K562 treated with DMSO at 1 percent for 48 hours (cell line): ENCODE measurements around the gene ADD2. TPM values are rescaled to one million over a fixed set of nuclear protein-coding genes. Genes with fewer than 3 reads are reported as not detected.

Source experiments
- total RNA-seq: library from RNA; unstranded; fragments of 300-600 nt; gene quantifications from 2 replicates; pipeline ENCODE4 v1.2.3, GENCODE V29; 2022; ENCODE audit warnings: low replicate concordance; ENCODE audit errors: extremely low read depth

ADD2 gene
- total RNA-seq, result not detected in 2 replicates

DNA sequence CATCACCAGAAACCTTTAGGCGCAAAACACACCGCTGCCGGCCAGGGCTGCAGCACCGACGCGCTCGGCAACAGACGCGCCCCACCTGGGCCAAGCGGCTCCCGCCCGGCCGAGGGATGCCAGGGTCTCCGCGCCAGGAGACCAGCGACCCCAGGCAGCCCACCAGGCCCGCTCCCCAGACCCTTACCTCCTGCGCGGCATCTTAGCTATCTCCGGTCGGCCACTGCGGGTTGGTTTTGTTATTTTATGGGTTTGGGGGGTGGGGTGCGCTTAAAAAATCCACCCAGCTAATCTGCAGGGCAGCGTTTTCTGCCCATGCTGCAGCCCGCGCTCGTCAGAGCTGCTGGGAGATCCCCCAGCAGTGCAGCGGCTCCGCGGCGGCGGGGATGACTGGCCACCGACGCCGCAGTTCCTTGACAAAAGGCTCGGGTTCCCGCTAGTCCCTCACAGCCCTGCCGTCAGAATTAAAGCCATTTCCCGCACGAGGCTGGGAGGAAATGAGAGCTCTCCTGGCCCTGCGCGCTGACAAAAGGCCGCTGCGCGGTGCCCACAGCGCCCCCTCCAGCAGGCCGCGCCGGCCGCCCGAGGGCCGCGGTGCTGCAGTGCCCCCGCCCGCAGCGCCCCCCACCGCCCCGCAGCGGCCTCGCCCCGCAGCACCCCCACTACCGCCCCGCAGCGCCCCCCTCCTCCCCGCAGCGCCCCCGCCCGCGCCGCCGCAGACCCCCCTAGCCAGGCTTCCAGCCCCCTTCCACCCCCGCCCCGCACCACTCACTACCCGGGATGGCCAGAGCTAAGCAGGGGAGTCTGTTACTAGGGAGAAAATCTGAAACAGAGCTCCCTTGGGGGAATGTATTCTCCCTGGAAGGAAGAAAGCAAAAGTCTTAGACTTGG, at the start of gene ADD2:
ADD2 (minus strand) TSS at position 502 of the 891 bp plus-strand sequence. CDS start 61,792 bp downstream, outside the sequence.

DNA sequence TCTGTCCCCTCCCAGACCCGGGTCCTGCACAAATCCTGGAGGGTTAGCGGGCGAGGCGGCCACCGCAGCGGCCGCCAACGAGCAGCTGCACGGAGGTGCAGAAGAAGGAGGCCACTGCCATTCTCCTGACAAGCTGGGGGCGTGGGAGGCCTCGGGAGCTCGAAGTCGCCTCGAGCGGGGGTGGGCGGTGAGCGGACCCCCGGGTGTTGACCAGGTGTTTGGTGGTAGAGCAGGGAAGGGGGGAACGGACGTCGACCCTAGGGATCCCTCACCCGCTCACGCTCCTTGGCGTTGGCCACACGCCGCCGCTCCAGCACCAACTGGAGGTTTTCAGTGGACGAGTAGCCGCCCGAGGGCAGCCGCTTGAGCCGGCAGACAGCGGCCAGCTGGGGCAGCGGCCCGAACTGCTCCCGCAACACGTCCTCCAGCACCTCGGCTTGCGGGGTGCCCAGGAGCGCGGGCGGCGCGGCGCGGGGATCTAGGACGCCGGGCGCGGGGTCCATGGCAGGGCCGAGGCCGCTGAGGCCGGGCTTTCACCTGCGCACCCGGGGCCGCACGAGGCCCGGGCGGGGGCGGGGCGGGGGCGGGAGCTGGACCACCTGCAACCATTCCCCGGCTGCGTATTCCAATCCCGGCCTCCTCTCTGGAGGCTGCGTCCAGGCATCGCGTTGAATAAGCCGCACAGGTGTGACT, 22.3 kb upstream of the ADD2 start, which contains the start of gene FIGLA:
FIGLA (minus strand) TSS at position 508 of the 693 bp plus-strand sequence; CDS start at position 503, 5 bp downstream.

Other genes starting within 250 kb of the ADD2 start
- not detected in 2 replicates for gene TGFA, start 214.4 kb downstream of the ADD2 start, total RNA-seq
- not detected in 2 replicates for gene FIGLA, start 22.4 kb upstream of the ADD2 start, total RNA-seq
- gene CLEC4F, start 52.4 kb upstream of the ADD2 start, total RNA-seq, result not detected in 2 replicates
- gene CD207, start 67.6 kb upstream of the ADD2 start, total RNA-seq, result not detected in 2 replicates
- not detected in 2 replicates for gene VAX2, start 132.4 kb upstream of the ADD2 start, total RNA-seq
- gene ATP6V1B1, start 167.7 kb upstream of the ADD2 start, total RNA-seq, result not detected in 2 replicates
- gene ANKRD53, start 210.4 kb upstream of the ADD2 start, total RNA-seq, result not detected in 2 replicates
- not detected in 2 replicates for gene TEX261, start 226.7 kb upstream of the ADD2 start, total RNA-seq